GM21515 (cell line): ENCODE data around the gene CLCN1.

Source experiments
- ATAC-seq: cut with Tn5 transposase; IDR thresholded peaks from one replicate; pipeline ENCODE4 v1.9.1; 2021; ENCODE audit not compliant: unreplicated experiment

Gene CLCN1

GRCh38 chr7:143362131-143363015 lies 46.5 kb downstream of the CLCN1 start, which contains the start of gene FAM131B:
Gene FAM131B (minus strand): TSS chr7:143362713. CDS start chr7:143362603, 110 bp downstream.
- no peak for ATAC-seq

GRCh38 chr7:143363016-143363937 lies 47.4 kb downstream of the CLCN1 start:
- ATAC-seq: no peak

GRCh38 chr7:143367972-143368371 lies 52.1 kb downstream of the CLCN1 start:
- ATAC-seq: no peak

- ATAC-seq: no peak
Measured at GRCh38 chr7:143368387-143368786, 52.5 kb downstream of the CLCN1 start.

GRCh38 chr7:143369678-143370651 lies 54.1 kb downstream of the CLCN1 start:
- no peak for ATAC-seq

- no peak for ATAC-seq
Measured at GRCh38 chr7:143372070-143372469, 56.2 kb downstream of the CLCN1 start.

- no peak for ATAC-seq
Measured at GRCh38 chr7:143373255-143373794, 57.4 kb downstream of the CLCN1 start.

- no peak for ATAC-seq
Measured at GRCh38 chr7:143374561-143374960, 58.6 kb downstream of the CLCN1 start.

GRCh38 chr7:143375298-143376034 lies 59.6 kb downstream of the CLCN1 start:
- ATAC-seq: no peak

GRCh38 chr7:143376396-143376795 lies 60.5 kb downstream of the CLCN1 start:
- ATAC-seq: no peak

GRCh38 chr7:143379611-143380259 lies 63.8 kb downstream of the CLCN1 start:
- ATAC-seq: peak; percentile 11

GRCh38 chr7:143380260-143380645 lies 64.3 kb downstream of the CLCN1 start:
- ATAC-seq: peak; percentile 61

GRCh38 chr7:143380646-143381426 lies 64.9 kb downstream of the CLCN1 start, which contains the start of gene ZYX:
Gene ZYX (plus strand): TSS chr7:143381345. CDS start chr7:143381572, 227 bp downstream.
- peak; percentile 78 for ATAC-seq

GRCh38 chr7:143381427-143382125 lies 65.7 kb downstream of the CLCN1 start:
- ATAC-seq: peak; percentile 9

- ATAC-seq: no peak
Measured at GRCh38 chr7:143382126-143382790, 66.3 kb downstream of the CLCN1 start.

- ATAC-seq: no peak
Measured at GRCh38 chr7:143382791-143383641, 67.1 kb downstream of the CLCN1 start.
